ENCODE measurements around the gene PRKAR2B.

DNA sequence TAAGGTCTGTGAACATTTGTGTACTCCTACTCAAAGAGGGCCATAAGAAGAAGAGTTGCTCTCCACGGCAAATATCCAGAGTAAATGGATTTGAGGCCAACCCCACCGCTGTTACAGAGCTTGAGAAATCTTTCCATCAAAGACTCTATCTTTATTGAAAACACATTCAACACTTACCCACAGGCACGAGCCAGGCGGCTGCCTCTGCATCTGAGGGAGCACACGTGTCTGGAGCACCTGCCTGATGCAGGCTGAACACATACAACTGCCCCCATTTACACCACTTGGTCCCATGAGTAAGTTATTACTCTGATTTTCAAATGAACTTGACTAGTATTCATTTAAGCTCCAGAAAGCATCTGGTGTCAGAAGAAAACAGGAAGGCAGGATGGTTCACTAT, 163.0 kb downstream of the PRKAR2B start:
- TF ChIP-seq POLR2AphosphoS5 (IDR thresholded peaks at IDR 0.05) (no peak), RAD21 (conservative IDR thresholded peaks at IDR 0.05) (no peak)
- TF ChIP-seq, protein P1, sequence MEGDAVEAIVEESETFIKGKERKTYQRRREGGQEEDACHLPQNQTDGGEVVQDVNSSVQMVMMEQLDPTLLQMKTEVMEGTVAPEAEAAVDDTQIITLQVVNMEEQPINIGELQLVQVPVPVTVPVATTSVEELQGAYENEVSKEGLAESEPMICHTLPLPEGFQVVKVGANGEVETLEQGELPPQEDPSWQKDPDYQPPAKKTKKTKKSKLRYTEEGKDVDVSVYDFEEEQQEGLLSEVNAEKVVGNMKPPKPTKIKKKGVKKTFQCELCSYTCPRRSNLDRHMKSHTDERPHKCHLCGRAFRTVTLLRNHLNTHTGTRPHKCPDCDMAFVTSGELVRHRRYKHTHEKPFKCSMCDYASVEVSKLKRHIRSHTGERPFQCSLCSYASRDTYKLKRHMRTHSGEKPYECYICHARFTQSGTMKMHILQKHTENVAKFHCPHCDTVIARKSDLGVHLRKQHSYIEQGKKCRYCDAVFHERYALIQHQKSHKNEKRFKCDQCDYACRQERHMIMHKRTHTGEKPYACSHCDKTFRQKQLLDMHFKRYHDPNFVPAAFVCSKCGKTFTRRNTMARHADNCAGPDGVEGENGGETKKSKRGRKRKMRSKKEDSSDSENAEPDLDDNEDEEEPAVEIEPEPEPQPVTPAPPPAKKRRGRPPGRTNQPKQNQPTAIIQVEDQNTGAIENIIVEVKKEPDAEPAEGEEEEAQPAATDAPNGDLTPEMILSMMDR (IDR thresholded peaks at IDR 0.05; ENCODE audit: poor library complexity, severe bottlenecking): no peak
